ENCODE results near the gene FAM171A2. TPM values are rescaled to one million over a fixed set of nuclear protein-coding genes. Genes with fewer than 3 reads are reported as not detected.
"Not testable (repeated sequence)": the region's sequence is repeated elsewhere in the genome, so short reads cannot be mapped to it uniquely, and the experiment has no call there.

The FAM171A2 gene
- total RNA-seq, 1 donor from 2014 or later, result 0.21 TPM

DNA sequence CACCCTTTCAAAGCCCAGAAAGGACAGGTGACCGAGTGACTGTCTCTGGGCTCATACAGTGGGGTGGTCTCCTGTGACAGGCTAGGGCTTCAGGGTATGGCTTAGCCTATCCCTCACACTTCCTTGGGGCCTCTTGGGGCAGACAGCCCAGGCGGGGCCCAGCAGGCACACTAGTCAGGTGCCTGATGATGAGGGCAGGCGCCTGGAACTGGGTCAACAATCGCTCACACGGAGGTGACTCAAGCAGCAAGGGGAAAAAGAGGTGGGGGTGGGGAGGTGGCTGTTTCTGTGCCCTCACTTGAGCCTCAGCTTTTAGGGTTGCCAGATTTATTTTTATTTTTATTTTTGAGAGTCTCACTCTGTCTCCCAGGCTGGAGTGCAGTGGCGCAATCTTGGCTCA, 25.0 kb downstream of the FAM171A2 start:
- intact Hi-C loops (cut with micrococcal nuclease), result no loop called here
- DNase-seq, result no peak
- Mint-ChIP-seq H3K4me1 (no peaks in the 10 kb centered on the region), H3K27me3 (peaks cover 14% of the 10 kb centered on the region), H3K4me3 (no peak overlapping the region), H3K27ac (no peak overlapping the region), H3K36me3 (ENCODE audit: low read depth) (no peaks in the 10 kb centered on the region), H3K9me3 (no peaks in the 10 kb centered on the region)

DNA sequence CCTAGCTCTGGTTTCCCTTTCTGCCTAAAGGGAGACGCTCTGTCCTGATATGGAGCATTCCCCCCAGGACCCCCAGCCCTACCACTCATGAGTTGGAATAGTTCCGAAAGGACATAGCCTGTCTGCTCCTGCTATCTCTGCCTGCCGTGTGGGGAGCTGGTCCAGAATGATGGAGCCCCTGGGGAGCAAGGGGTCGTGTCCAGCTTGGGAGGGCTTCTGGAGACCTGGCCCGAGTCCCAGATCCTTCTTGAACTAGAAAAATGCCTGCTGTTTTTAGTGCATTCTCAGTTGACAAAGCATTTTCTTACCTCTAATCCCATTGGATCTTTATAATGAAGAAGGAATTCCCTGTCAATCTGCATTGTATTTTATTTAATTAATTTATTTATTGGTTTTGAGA, 27.7 kb downstream of the FAM171A2 start:
- DNase-seq, result no peak
- intact Hi-C loops (cut with micrococcal nuclease), result no loop called here
- Mint-ChIP-seq H3K4me3 (no peak overlapping the region), H3K36me3 (ENCODE audit: low read depth) (no peaks in the 10 kb centered on the region), H3K27ac (no peak overlapping the region), H3K27me3 (peaks cover 9% of the 10 kb centered on the region), H3K9me3 (no peaks in the 10 kb centered on the region), H3K4me1 (peaks cover 5% of the 10 kb centered on the region)

DNA sequence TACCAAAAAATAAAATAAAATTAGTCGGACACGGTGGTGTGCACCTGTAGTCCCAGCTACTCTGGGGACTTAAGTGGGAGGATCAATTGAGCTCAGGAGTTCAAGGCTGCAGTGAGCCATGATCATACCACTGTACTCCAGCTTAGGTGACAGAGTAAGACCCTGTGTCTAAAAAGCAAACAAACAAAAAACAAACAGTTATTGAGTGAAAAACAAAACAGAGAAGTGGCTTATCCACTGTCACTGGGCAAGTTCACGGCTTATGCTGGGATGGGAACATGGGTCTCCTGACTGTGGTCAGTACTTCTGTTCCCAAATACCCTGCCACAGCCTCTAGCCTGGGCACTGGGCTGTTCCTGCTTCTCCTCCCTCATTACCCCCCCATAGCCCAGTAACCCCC, 28.1 kb downstream of the FAM171A2 start:
- DNase-seq, result no peak
- Mint-ChIP-seq H3K36me3 (ENCODE audit: low read depth) (no peaks in the 10 kb centered on the region), H3K4me3 (no peak overlapping the region), H3K27ac (no peak overlapping the region), H3K27me3 (peaks cover 7% of the 10 kb centered on the region), H3K4me1 (peaks cover 5% of the 10 kb centered on the region), H3K9me3 (no peaks in the 10 kb centered on the region)
- intact Hi-C loops (cut with micrococcal nuclease), result no loop called here

DNA sequence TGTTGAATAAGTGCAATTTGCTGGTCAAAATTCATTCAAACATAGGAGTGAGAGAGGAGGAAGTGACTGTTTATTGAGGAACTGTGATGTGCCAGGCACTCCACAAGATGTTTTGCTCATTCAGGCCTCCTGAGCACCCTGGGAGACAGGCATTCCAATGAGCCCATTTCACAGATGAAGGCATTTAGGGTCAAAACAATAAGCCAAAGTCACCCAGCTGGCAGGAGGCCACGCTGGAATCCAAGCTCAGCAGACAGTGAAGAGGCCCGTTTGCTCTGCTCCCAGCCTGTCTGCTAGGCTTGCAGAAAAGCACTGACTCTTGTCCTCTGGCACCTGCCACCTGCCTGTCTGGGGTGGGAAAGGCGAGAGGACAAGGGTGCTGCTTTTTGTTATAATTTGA, 28.9 kb downstream of the FAM171A2 start:
- Mint-ChIP-seq H3K4me1 (peaks cover 5% of the 10 kb centered on the region), H3K9me3 (no peaks in the 10 kb centered on the region), H3K27ac (no peak overlapping the region), H3K27me3 (peaks cover 7% of the 10 kb centered on the region), H3K4me3 (no peak overlapping the region), H3K36me3 (ENCODE audit: low read depth) (no peaks in the 10 kb centered on the region)
- intact Hi-C loops (cut with micrococcal nuclease), result no loop called here
- no peak for DNase-seq

DNA sequence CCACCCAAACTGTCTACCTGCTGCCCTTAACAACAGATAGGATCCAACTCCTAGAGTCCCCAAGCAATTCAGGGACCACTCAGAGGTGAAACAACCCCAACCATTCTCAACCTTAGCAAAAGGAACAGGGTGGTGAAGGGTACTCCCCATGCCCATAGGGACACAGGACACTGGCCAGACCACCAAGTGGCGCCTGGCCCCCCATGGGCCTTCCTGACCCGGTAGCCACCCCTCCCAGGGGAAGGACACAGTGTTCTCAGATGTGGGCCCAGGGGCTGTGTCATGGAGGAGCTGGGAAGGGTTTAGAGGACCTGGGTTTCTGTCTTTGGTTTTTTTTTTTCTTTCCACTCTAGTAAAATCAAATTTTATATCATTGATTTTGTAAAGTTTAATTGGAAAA, 29.3 kb downstream of the FAM171A2 start:
- intact Hi-C loops (cut with micrococcal nuclease), result no loop called here
- DNase-seq, result no peak
- H3K36me3 Mint-ChIP-seq (ENCODE audit: low read depth), result no peaks in the 10 kb centered on the region
- no peak overlapping the region for H3K4me3 Mint-ChIP-seq
- peaks cover 7% of the 10 kb centered on the region for H3K27me3 Mint-ChIP-seq
- peaks cover 5% of the 10 kb centered on the region for H3K4me1 Mint-ChIP-seq
- no peaks in the 10 kb centered on the region for H3K9me3 Mint-ChIP-seq
- H3K27ac Mint-ChIP-seq, result no peak overlapping the region

DNA sequence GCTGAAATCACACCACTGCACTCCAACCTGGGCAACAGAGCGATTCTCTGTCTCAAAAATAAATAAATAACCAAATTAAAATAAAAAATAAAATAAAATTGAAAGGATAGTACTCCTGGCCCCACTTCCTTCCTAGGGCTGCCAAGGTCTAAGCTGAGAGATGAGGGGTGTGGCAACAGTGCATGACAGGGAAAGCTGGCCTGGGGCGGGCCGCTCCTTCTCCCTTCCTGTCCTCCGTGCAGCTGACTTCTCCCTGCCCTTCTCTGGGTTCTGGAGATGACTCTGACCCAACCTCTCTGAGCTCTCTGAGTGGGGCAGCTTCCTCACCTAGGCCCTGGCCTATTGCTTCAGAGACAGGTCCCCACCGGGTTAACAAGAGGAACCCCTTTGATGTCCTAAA, 30.3 kb downstream of the FAM171A2 start:
- DNase-seq, result no peak
- no peaks in the 10 kb centered on the region for H3K9me3 Mint-ChIP-seq
- peaks cover 7% of the 10 kb centered on the region for H3K27me3 Mint-ChIP-seq
- peaks cover 5% of the 10 kb centered on the region for H3K4me1 Mint-ChIP-seq
- H3K4me3 Mint-ChIP-seq, result no peak overlapping the region
- no peak overlapping the region for H3K27ac Mint-ChIP-seq
- no peaks in the 10 kb centered on the region for H3K36me3 Mint-ChIP-seq (ENCODE audit: low read depth)
- intact Hi-C loops (cut with micrococcal nuclease), result no loop called here

DNA sequence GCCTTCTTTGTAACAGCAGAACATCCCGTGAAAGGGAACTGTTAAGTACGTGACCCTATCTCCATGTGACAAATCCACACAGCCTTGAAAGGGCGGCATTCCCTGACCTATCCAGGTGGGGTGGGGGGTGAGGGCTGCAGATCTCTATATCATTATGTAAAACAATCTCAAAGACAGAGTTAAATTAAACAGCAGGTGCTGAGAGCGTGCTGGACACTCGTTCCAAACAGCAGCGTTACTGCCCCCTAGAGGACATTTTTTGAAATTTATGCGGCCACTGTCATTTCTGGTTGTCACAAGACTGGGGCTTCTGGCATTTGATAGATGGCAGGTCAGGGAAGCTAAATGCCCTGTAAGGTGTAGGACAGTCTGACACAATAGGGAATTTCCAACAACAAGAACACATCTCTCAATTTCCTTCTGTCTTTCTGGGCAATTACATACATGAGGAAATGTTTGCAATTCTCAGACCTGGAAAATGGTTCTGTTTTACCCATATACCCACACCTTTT, 32.3 kb downstream of the FAM171A2 start:
- peaks cover 3% of the 10 kb centered on the region for H3K27me3 Mint-ChIP-seq
- peaks cover 12% of the 10 kb centered on the region for H3K4me1 Mint-ChIP-seq
- H3K36me3 Mint-ChIP-seq (ENCODE audit: low read depth), result no peaks in the 10 kb centered on the region
- peak; percentile 94 for DNase-seq
- intact Hi-C loops (cut with micrococcal nuclease), result loop anchor here (1.0 to 2.0 kb wide), 2 partner anchors 13 to 121 kb away; partner anchors contain the start of gene GRN
- no peak overlapping the region for H3K4me3 Mint-ChIP-seq
- H3K27ac Mint-ChIP-seq, result no peak overlapping the region
- no peaks in the 10 kb centered on the region for H3K9me3 Mint-ChIP-seq

DNA sequence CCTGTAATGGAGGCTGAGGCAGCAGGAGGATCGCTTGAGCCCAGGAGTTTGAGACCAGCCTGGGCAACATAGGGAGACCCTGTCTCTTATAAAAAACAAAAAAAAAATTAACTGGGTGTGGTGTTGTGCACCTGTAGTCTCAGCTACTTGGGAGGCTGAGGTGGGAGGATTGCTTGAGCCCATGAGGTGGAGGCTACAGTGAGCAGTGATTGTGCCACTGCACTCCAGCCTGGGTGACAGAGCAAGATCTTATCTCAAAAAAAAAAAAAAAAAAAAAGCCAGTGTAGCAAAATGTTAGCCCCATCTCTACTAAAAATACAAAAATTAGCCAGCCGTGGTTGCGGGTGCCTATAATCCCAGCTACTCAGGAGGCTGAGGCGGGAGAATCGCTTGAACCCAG, 33.4 kb downstream of the FAM171A2 start:
- not testable (repeated sequence) for H3K9me3 Mint-ChIP-seq; H3K27me3 Mint-ChIP-seq; DNase-seq; H3K27ac Mint-ChIP-seq; H3K4me3 Mint-ChIP-seq; H3K36me3 Mint-ChIP-seq (ENCODE audit: low read depth)
- peaks cover 17% of the 10 kb centered on the region for H3K4me1 Mint-ChIP-seq
- intact Hi-C loops (cut with micrococcal nuclease), result loop anchor here (2.0 kb wide), 1 partner anchor 15 kb away; the partner anchor contains the start of gene GRN

DNA sequence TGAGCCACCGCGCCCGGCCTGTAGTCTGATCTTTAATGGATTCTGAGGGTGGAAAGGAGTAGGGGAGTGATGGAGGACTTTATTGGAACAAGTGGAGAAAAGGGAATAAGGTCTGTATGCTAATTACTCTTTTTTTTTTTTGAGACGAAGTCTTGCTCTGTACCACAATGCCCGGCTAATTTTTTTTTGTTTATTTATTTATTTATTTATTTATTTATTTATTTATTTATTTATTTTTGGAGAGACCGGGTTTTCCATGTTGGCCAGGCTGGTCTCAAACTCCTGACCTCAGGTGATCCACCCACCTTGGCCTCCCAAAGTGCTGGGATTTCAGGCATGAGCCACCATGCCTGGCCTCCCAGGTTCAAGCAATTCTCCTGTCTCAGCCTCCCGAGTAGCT, 34.1 kb downstream of the FAM171A2 start:
- intact Hi-C loops (cut with micrococcal nuclease), result loop anchor here (5.0 kb wide), 1 partner anchor 187 kb away; the partner anchor contains the start of gene HROB
- H3K36me3 Mint-ChIP-seq (ENCODE audit: low read depth); H3K4me3 Mint-ChIP-seq; H3K9me3 Mint-ChIP-seq; DNase-seq; H3K27me3 Mint-ChIP-seq; H3K27ac Mint-ChIP-seq: not testable (repeated sequence)
- H3K4me1 Mint-ChIP-seq, result peaks cover 19% of the 10 kb centered on the region

DNA sequence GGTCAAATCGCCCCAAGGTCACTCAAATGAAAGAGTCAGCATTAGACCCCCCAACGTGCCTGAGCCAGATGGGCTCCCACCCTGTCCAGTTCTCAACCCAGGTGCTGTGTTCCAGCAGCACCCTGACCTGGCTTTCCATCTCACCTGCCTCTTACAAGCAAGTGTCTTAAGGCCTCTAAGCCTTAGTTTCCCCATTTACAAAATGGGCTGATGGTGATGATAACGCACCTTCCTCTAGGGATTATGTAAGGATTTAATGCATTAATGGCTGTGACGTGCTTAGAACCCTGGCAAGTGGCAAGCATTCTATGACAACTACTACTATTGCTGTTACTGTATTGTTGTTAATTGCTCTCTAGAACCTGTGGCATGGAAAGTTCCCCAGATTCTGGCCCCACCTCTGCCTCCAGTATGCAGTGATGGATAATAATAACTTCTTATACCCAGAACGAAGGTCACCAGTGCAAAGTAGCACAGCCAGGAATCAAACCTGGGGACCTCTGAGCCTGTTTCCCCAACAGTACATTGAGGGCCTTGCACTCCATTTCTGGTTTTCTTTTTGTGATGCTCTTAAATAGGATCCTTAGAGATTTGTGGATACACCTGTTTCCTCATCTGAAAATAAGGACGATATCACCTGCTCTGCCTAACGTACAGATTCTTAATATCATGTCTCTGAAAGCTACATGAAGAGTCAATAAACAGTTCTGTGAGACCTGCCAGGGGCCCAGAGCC, 35.8 kb downstream of the FAM171A2 start:
- peak overlapping the region; percentile 44 for H3K4me3 Mint-ChIP-seq
- intact Hi-C loops (cut with micrococcal nuclease), result loop anchor here (5.0 kb wide), 1 partner anchor 186 kb away; the partner anchor contains the start of gene HROB
- peaks cover 9% of the 10 kb centered on the region for H3K36me3 Mint-ChIP-seq (ENCODE audit: low read depth)
- peaks cover 25% of the 10 kb centered on the region for H3K4me1 Mint-ChIP-seq
- DNase-seq, result no peak
- peak overlapping the region; percentile 36 for H3K27ac Mint-ChIP-seq
- H3K9me3 Mint-ChIP-seq, result no peaks in the 10 kb centered on the region
- no peaks in the 10 kb centered on the region for H3K27me3 Mint-ChIP-seq

DNA sequence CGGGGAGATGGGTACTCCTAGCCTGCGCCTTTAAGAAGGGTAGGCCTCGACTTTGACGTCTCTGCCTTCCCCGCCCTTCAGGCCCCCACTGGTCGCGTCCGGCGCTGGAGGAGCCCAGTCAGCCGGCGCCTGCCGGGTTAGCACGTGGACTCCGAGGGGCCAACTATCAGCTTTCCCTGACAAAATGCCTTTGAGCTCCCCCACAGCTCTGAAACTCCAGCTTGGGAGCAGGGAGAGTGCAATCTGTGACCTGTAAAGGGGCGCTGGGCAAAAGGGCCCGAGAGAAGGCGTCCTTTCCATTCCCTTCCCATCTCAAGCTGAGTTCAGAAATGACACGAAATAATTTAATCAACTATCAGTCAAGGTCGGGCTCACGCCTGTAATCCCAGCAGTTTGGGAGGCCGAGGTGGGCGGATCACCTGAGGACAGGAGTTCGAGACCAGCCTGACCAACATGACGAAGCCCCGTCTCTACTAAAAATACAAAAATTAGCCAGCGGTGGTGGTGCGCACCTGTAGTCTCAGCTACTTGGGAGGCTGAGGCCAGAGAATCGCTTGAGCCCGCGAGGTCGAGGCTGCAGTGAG, 36.7 kb downstream of the FAM171A2 start:
- peaks cover 26% of the 10 kb centered on the region for H3K4me1 Mint-ChIP-seq
- no peaks in the 10 kb centered on the region for H3K27me3 Mint-ChIP-seq
- peaks cover 12% of the 10 kb centered on the region for H3K36me3 Mint-ChIP-seq (ENCODE audit: low read depth)
- H3K4me3 Mint-ChIP-seq, result peak overlapping the region; percentile 94
- H3K9me3 Mint-ChIP-seq, result no peaks in the 10 kb centered on the region
- intact Hi-C loops (cut with micrococcal nuclease), result loop anchor here (1.0 to 5.0 kb wide), 3 partner anchors 106 to 185 kb away; partner anchors contain the start of gene HROB
- peak overlapping the region; percentile 89 for H3K27ac Mint-ChIP-seq
- peak; percentile 98 for DNase-seq

DNA sequence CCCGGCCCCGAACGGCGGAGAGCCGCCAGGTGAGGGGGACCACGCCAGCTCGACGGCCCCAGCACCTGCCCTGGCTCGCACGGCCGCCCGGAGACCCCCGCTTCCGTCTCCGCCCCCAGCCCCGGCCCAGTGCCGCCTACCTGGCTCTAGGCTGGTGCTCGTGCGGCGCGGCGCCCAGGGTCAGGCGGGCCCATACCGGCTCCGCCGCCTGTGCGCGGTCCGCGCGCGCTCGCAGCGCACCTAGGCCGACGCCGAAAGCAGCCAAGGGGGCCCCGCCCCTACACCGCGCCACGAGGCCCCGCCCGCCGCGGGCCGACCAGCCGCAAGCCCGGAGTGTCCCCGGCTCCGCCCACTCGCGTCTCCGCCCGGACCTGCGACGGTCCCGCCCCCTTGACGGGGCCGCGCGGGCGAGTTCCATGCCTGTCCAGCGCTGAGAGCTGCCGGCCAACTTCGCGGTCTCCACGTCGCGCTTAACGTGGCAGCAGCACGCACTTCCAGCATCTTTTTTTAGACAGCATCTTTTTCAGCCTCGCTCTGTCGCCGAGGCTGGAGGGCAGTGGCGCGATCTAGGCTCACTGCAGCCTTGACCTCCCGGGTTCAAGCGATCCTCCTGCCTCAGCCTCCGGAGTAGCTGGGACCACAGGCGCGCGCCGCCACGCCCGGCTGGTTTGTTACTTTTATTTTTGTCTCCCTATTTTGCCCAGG, 38.9 kb downstream of the FAM171A2 start, which contains the start of gene SLC25A39:
Gene SLC25A39, minus strand, starts transcription at position 253 of the 705 bp plus-strand sequence. CDS start 1,261 bp downstream, outside the sequence.
- no peaks in the 10 kb centered on the region for H3K9me3 Mint-ChIP-seq
- H3K36me3 Mint-ChIP-seq (ENCODE audit: low read depth), result peaks cover 20% of the 10 kb centered on the region
- no peaks in the 10 kb centered on the region for H3K27me3 Mint-ChIP-seq
- peak within 1 kb of the TSS; percentile 94 for H3K4me3 Mint-ChIP-seq
- H3K4me1 Mint-ChIP-seq, result peaks cover 20% of the 10 kb centered on the region
- DNase-seq, result peak; percentile 99
- intact Hi-C loops (cut with micrococcal nuclease), result loop anchor here (1.0 to 5.0 kb wide), 4 partner anchors 16 to 258 kb away; partner anchors contain the start of genes HROB, LSM12 and RUNDC3A
- H3K27ac Mint-ChIP-seq, result peak within 1 kb of the TSS; percentile 96

DNA sequence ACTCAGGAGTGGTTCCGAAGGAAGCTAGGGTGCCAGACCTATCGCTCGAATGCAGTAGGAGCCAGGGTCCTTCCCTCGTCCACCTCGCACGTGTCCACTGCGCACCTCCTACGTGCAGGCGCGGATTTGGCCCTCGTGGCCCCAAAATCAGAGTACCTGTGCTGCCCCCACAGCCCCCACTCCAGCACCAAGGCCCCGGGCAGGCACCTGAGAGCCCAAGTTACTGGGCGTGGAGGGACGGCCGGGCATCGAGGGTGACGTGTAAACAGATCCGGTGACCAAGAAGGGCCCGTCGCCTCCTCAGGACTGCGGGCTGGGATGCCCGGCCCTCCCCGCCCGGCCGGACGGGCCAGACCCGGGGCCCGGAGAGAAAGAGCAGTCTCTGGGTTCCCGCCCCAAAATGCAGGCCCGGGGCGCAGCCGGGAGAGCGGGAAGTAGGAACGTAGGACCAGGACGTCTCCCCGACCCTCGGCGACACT, 39.5 kb downstream of the FAM171A2 start:
- H3K4me3 Mint-ChIP-seq, result peak overlapping the region; percentile 94
- H3K4me1 Mint-ChIP-seq, result peaks cover 20% of the 10 kb centered on the region
- no peaks in the 10 kb centered on the region for H3K9me3 Mint-ChIP-seq
- H3K27ac Mint-ChIP-seq, result peak overlapping the region; percentile 82
- intact Hi-C loops (cut with micrococcal nuclease), result loop anchor here (2.0 kb wide), 2 partner anchors 15 to 257 kb away; partner anchors contain the start of genes LSM12 and RUNDC3A
- no peak for DNase-seq
- H3K36me3 Mint-ChIP-seq (ENCODE audit: low read depth), result peaks cover 25% of the 10 kb centered on the region
- H3K27me3 Mint-ChIP-seq, result no peaks in the 10 kb centered on the region
